Stimulated activated CD4-positive, alpha-beta T cell treated with anti-CD3 and anti-CD28 coated beads, Interleukin-15, amount 100 ng/mL, for 24 hours (primary cell): ENCODE results near the gene ASXL1.
"Not testable (repeated sequence)": the region's sequence is repeated elsewhere in the genome, so short reads cannot be mapped to it uniquely, and the experiment has no call there.

Experiments
- DNase-seq: peaks from one replicate; pipeline ENCODE4 v3.0.0-alpha.2; 2020

The ASXL1 gene

GRCh38 chr20:32455171-32455900, 97.2 kb downstream of the ASXL1 start:
- DNase-seq: no peak

GRCh38 chr20:32455901-32456701, 98.0 kb downstream of the ASXL1 start:
- no peak for DNase-seq

GRCh38 chr20:32456869-32457478, 98.8 kb downstream of the ASXL1 start:
- peak; percentile 33 for DNase-seq

- DNase-seq: no peak
Observed at GRCh38 chr20:32457479-32457986, 99.4 kb downstream of the ASXL1 start.

- DNase-seq: no peak
Observed at GRCh38 chr20:32458061-32458836, 100.1 kb downstream of the ASXL1 start.

GRCh38 chr20:32458837-32459220, 100.7 kb downstream of the ASXL1 start:
- DNase-seq: no peak

- no peak for DNase-seq
Observed at GRCh38 chr20:32460231-32460630, 102.1 kb downstream of the ASXL1 start.

GRCh38 chr20:32460683-32461320, 102.7 kb downstream of the ASXL1 start:
- DNase-seq: no peak

- DNase-seq: no peak
Observed at GRCh38 chr20:32461836-32462600, 103.9 kb downstream of the ASXL1 start.

- no peak for DNase-seq
Observed at GRCh38 chr20:32462900-32463641, 104.9 kb downstream of the ASXL1 start.

- no peak for DNase-seq
Observed at GRCh38 chr20:32463642-32464400, 105.7 kb downstream of the ASXL1 start.

GRCh38 chr20:32464401-32465091, 106.4 kb downstream of the ASXL1 start:
- no peak for DNase-seq

- DNase-seq: no peak
Observed at GRCh38 chr20:32465092-32465900, 107.2 kb downstream of the ASXL1 start.

GRCh38 chr20:32465901-32466675, 108.0 kb downstream of the ASXL1 start:
- not testable (repeated sequence) for DNase-seq

- DNase-seq: no peak
Observed at GRCh38 chr20:32466739-32467505, 108.8 kb downstream of the ASXL1 start.

- DNase-seq: no peak
Observed at GRCh38 chr20:32467506-32468312, 109.6 kb downstream of the ASXL1 start.
